ENCODE measurements around the gene C1orf198. TPM values are rescaled to one million over a fixed set of nuclear protein-coding genes. Genes with fewer than 3 reads are reported as not detected.

C1orf198 gene
- total and polyA plus RNA-seq, 2 of the 4 experiments (the other 2 are of a cell fraction), result 67.4 to 76.2 TPM

DNA sequence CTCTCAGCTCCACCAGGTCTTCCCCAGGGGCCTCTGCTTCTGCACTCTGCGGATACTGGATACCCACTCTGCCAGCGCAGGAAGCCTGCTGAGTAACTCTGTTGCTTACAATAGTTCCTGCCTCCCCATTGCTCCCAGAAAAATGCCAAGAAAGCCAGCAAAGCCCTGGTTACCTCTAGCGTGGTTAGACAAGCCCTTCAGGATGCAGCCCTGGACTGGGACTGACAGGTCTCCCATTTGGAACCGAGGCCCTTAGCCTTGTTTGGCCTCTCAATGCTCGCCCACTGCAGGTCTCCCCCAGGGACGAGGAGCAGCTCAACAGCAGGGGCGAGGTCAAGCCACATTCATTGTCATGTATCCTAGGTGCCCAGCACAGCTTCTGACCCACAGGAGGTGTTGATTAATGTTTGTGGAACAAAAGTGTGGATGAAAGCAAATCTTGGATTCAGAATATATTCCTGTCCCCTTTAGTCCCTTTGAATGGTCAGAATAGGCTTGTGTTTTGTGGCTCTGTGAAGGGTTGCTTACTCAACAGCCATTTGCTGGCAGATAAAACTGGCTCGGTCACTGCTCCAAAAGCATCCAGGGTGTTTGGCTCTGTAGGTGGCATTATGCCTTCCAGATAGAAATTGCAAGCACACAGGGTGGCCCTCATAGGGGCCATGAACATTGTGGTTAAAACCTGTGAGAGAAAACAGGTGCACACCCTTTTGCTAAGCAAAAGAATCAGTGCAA, 58.9 kb downstream of the C1orf198 start:
- TF ChIP-seq CHD1 (IDR thresholded peaks at IDR 0.05; ENCODE audit: low read depth, low read length) (no peak), CEBPB (IDR thresholded peaks at IDR 0.05; ENCODE audit: low read depth, low read length) (no peak), MXI1 (IDR thresholded peaks at IDR 0.05; ENCODE audit: borderline replicate concordance, low read depth, low read length) (no peak), MAZ (IDR thresholded peaks at IDR 0.05; ENCODE audit: borderline replicate concordance, low read depth, low read length) (no peak), RFX5 (IDR thresholded peaks at IDR 0.05; ENCODE audit: low read depth, low read length) (no peak), FOS (IDR thresholded peaks at IDR 0.05; ENCODE audit: low read depth, low read length) (no peak), RAD21 (IDR thresholded peaks at IDR 0.05; ENCODE audit: low read length) (no peak), RCOR1 (IDR thresholded peaks at IDR 0.05; ENCODE audit: insufficient replicate concordance, low read length) (no peak), POLR2A (IDR thresholded peaks at IDR 0.05; ENCODE audit: low read depth, low read length) (no peak), SMC3 (IDR thresholded peaks at IDR 0.05; ENCODE audit: low read depth, low read length) (no peak), BHLHE40 (IDR thresholded peaks at IDR 0.05; ENCODE audit: low read depth, low read length) (no peak), NFE2L2 (IDR thresholded peaks at IDR 0.05; ENCODE audit: low read depth, low read length) (no peak), MAFK (IDR thresholded peaks at IDR 0.05; ENCODE audit: low read depth, low read length) (no peak)
- TF ChIP-seq, protein P1, sequence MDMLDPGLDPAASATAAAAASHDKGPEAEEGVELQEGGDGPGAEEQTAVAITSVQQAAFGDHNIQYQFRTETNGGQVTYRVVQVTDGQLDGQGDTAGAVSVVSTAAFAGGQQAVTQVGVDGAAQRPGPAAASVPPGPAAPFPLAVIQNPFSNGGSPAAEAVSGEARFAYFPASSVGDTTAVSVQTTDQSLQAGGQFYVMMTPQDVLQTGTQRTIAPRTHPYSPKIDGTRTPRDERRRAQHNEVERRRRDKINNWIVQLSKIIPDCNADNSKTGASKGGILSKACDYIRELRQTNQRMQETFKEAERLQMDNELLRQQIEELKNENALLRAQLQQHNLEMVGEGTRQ (IDR thresholded peaks at IDR 0.05; ENCODE audit: low read depth, low read length), result no peak
- TF ChIP-seq, protein P2, sequence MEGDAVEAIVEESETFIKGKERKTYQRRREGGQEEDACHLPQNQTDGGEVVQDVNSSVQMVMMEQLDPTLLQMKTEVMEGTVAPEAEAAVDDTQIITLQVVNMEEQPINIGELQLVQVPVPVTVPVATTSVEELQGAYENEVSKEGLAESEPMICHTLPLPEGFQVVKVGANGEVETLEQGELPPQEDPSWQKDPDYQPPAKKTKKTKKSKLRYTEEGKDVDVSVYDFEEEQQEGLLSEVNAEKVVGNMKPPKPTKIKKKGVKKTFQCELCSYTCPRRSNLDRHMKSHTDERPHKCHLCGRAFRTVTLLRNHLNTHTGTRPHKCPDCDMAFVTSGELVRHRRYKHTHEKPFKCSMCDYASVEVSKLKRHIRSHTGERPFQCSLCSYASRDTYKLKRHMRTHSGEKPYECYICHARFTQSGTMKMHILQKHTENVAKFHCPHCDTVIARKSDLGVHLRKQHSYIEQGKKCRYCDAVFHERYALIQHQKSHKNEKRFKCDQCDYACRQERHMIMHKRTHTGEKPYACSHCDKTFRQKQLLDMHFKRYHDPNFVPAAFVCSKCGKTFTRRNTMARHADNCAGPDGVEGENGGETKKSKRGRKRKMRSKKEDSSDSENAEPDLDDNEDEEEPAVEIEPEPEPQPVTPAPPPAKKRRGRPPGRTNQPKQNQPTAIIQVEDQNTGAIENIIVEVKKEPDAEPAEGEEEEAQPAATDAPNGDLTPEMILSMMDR (conservative IDR thresholded peaks at IDR 0.05; ENCODE audit: low read depth, low read length), result no peak
- TF ChIP-seq, protein P3, sequence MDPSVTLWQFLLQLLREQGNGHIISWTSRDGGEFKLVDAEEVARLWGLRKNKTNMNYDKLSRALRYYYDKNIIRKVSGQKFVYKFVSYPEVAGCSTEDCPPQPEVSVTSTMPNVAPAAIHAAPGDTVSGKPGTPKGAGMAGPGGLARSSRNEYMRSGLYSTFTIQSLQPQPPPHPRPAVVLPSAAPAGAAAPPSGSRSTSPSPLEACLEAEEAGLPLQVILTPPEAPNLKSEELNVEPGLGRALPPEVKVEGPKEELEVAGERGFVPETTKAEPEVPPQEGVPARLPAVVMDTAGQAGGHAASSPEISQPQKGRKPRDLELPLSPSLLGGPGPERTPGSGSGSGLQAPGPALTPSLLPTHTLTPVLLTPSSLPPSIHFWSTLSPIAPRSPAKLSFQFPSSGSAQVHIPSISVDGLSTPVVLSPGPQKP (IDR thresholded peaks at IDR 0.05; ENCODE audit: borderline replicate concordance, low read depth, low read length), result no peak
- no peak overlapping the region for H4K5ac ChIP-seq (ENCODE audit: low read depth, low read length)
- H3K79me1 ChIP-seq (ENCODE audit: low read depth in 1 of 2, low read length in 2 of 2), result no peaks in the 10 kb centered on the region
- DNase-seq (no peak), ATAC-seq (ENCODE audit: low read depth) (no peak)
- H2BK15ac ChIP-seq (ENCODE audit: low read depth, low read length), result no peak overlapping the region
- no peaks in the 10 kb centered on the region for H3K27me3 ChIP-seq (ENCODE audit: control insufficient read depth, insufficient read depth, low read length)
- CTCF ChIA-PET, result no interaction called here
- H3K56ac ChIP-seq (ENCODE audit: extremely low read depth, insufficient read depth, low read length), result no peak overlapping the region
- H4K91ac ChIP-seq (ENCODE audit: insufficient read depth, low read depth, low read length), result no peak overlapping the region
- no peaks in the 10 kb centered on the region for H3K4me1 ChIP-seq (ENCODE audit: control insufficient read depth, insufficient read depth, low read length)
- no peak overlapping the region for H2AFZ ChIP-seq (replicated peaks; ENCODE audit: low read length, poor library complexity)
- POLR2A ChIA-PET (ENCODE audit: unreplicated experiment), result no interaction called here
- WGBS, 2 experiments (ENCODE audit: extremely low coverage in 2 of 2, insufficient read length in 1 of 2), result 68% methylated on average over 3 of the region's 8 CpGs; no CpG with 5 or more reads in 1 of the 2 experiments
- intact Hi-C loops (cut with micrococcal nuclease) (no loop called here), in situ Hi-C loops (cut with MboI; ENCODE audit: low sequenced_read_pairs) (no loop called here), dilution Hi-C loops (cut with HindIII; ENCODE audit: low sequenced_read_pairs, unreplicated experiment) (no loop called here)
- H3K4me2 ChIP-seq (ENCODE audit: low read depth, low read length), result no peak overlapping the region
- no peak overlapping the region for H4K8ac ChIP-seq (ENCODE audit: low read depth in 2 of 2, low read length in 2 of 2)
- H3K9me3 ChIP-seq (ENCODE audit: control insufficient read depth, insufficient read depth, low read length), result no peaks in the 10 kb centered on the region
- H3K18ac ChIP-seq (ENCODE audit: low read depth, low read length), result no peak overlapping the region
- H3K36me3 ChIP-seq (ENCODE audit: control insufficient read depth, insufficient read depth, low read length), result no peaks in the 10 kb centered on the region
- no peaks in the 10 kb centered on the region for H4K20me1 ChIP-seq (ENCODE audit: insufficient read depth, low read length)
- no peaks in the 10 kb centered on the region for H3K9me1 ChIP-seq (ENCODE audit: insufficient read depth, low read length)
- H3K14ac ChIP-seq (replicated peaks; ENCODE audit: low read depth, low read length), result no peak overlapping the region
- no peak overlapping the region for H2BK120ac ChIP-seq (ENCODE audit: low read depth, low read length)
- no TSS peak for BruUV-seq (replicated peaks)
- no peak overlapping the region for H2AK9ac ChIP-seq (replicated peaks; ENCODE audit: low read depth, low read length, poor library complexity)
- no peak overlapping the region for H2BK5ac ChIP-seq (ENCODE audit: low read depth, low read length, poor library complexity, severe bottlenecking)
- H2AK5ac ChIP-seq (ENCODE audit: low read depth, low read length), result no peak overlapping the region
- H3K27ac ChIP-seq (ENCODE audit: insufficient read depth, low read length), result no peak overlapping the region
- no peak overlapping the region for H3K9ac ChIP-seq (ENCODE audit: low read depth, low read length)
- no peak overlapping the region for H3K4me3 ChIP-seq (ENCODE audit: insufficient read depth, low read depth, low read length)
- H3K4ac ChIP-seq (ENCODE audit: low read depth, low read length), result no peak overlapping the region
- no peak overlapping the region; the same call in 1 of the 2 replicates for H3K23ac ChIP-seq (ENCODE audit: low read depth, low read length)
- no peak overlapping the region for H2BK20ac ChIP-seq (ENCODE audit: low read depth, low read length)

All from IMR-90 (cell line).